Activated naive CD4-positive, alpha-beta T cell treated with anti-CD3 and anti-CD28 coated beads, Interleukin-2, amount 50 U/mL, for 24 hours (primary cell): ENCODE data around the gene SETD1A.
A peak's percentile ranks its signal among the peaks of the same experiment; 100 is the strongest.

Experiments used
- H3K27ac Mint-ChIP-seq: one replicate; pipeline ENCODE4 v1.8.0; 2021; ENCODE audit warnings: mild to moderate bottlenecking, mixed read lengths
- H3K27me3 Mint-ChIP-seq: one replicate; pipeline ENCODE4 v1.8.0; 2021; ENCODE audit warnings: mixed read lengths
- H3K36me3 Mint-ChIP-seq: one replicate; pipeline ENCODE4 v1.8.0; 2021; ENCODE audit warnings: mixed read lengths
- H3K4me1 Mint-ChIP-seq: one replicate; pipeline ENCODE4 v1.8.0; 2021; ENCODE audit warnings: mixed read lengths
- H3K4me3 Mint-ChIP-seq: one replicate; pipeline ENCODE4 v1.8.0; 2021; ENCODE audit warnings: mild to moderate bottlenecking, mixed read lengths
- H3K9me3 Mint-ChIP-seq: one replicate; pipeline ENCODE4 v1.8.0; 2021; ENCODE audit warnings: mixed read lengths

SETD1A gene

GRCh38 chr16:30957456-30958174 is at the start of gene SETD1A:
SETD1A (plus strand) TSS chr16:30957754; CDS start chr16:30958732, 978 bp downstream.
- Mint-ChIP-seq H3K4me3 (peak within 1 kb of the TSS; percentile 97), H3K4me1 (peaks cover 36% of the 10 kb centered on the region), H3K9me3 (no peaks in the 10 kb centered on the region)

DNA sequence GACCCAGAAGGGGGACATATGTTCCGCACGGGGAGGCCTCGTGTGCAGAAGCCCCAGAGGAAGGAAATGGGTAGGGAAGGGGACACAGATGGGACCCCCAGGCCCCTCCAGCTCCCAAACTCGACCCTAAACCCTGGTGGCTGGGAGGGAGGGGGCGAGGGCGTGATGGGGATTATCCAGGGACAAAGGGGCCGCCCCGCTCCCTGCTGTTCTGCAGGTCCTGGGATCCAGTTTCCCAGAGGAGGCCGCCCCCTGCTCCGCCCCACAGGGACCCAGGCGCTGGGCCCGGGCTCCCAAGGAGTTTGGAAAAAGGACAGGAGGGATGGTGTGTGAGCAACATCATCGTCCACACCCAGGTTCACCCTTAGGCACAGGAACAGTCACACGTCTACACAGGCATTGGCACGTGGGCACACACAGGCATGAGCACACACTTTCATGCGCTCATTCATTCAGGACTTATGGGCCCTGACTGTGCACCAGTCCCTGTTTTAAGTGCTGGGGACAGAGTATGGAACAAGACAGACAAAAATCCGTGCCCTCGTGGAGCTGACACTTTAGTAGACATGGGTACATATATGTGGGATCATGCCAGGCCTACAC is 47.0 kb upstream of the SETD1A start:
- H3K36me3 Mint-ChIP-seq: no peaks in the 10 kb centered on the region
- peaks cover 9% of the 10 kb centered on the region for H3K4me1 Mint-ChIP-seq
- no peak overlapping the region for H3K27ac Mint-ChIP-seq
- H3K9me3 Mint-ChIP-seq: no peaks in the 10 kb centered on the region
- H3K27me3 Mint-ChIP-seq: no peaks in the 10 kb centered on the region
- no peak overlapping the region for H3K4me3 Mint-ChIP-seq

More at GRCh38 chr16:30957456-30958174, at the start of gene SETD1A:
- peak within 1 kb of the TSS; percentile 97 for H3K27ac Mint-ChIP-seq
- H3K27me3 Mint-ChIP-seq: no peaks in the 10 kb centered on the region
- peaks cover 12% of the 10 kb centered on the region for H3K36me3 Mint-ChIP-seq

- Mint-ChIP-seq H3K27ac (no peak overlapping the region), H3K36me3 (no peaks in the 10 kb centered on the region), H3K4me1 (peaks cover 2% of the 10 kb centered on the region), H3K27me3 (no peaks in the 10 kb centered on the region), H3K4me3 (no peak overlapping the region), H3K9me3 (no peaks in the 10 kb centered on the region)
Measured at GRCh38 chr16:30912794-30913412, 44.7 kb upstream of the SETD1A start.

GRCh38 chr16:30914830-30915229 is 42.7 kb upstream of the SETD1A start:
- Mint-ChIP-seq H3K4me3 (no peak overlapping the region), H3K27ac (no peak overlapping the region), H3K9me3 (no peaks in the 10 kb centered on the region), H3K36me3 (no peaks in the 10 kb centered on the region), H3K27me3 (no peaks in the 10 kb centered on the region), H3K4me1 (no peaks in the 10 kb centered on the region)

- Mint-ChIP-seq H3K4me3 (no peak overlapping the region), H3K27me3 (no peaks in the 10 kb centered on the region), H3K27ac (no peak overlapping the region), H3K4me1 (no peaks in the 10 kb centered on the region), H3K36me3 (no peaks in the 10 kb centered on the region), H3K9me3 (no peaks in the 10 kb centered on the region)
Measured at GRCh38 chr16:30918614-30919013, 38.9 kb upstream of the SETD1A start.

DNA sequence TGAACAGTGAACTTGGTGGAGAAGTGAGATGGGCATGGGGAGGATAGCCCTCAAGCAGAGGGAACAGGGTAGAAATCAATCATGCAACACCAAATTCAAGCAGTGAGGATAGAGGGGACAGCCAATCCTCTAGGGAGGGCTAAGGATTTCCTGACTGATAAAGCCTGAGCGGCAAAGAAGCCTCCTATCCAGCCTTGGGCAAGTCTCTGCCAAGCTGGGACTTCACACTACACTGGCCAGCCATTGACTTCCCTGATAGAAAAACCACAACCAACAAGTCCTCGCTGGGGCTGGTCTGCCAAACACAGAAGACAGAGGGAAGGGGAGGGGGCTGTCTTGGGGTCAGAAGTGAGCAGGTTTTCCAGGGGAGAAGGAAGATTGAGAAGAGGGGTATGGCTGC is 36.7 kb upstream of the SETD1A start:
- no peaks in the 10 kb centered on the region for H3K27me3 Mint-ChIP-seq
- H3K9me3 Mint-ChIP-seq: no peaks in the 10 kb centered on the region
- H3K36me3 Mint-ChIP-seq: no peaks in the 10 kb centered on the region
- no peak overlapping the region for H3K27ac Mint-ChIP-seq
- peak overlapping the region; percentile 99 for H3K4me3 Mint-ChIP-seq
- H3K4me1 Mint-ChIP-seq: peaks cover 9% of the 10 kb centered on the region

DNA sequence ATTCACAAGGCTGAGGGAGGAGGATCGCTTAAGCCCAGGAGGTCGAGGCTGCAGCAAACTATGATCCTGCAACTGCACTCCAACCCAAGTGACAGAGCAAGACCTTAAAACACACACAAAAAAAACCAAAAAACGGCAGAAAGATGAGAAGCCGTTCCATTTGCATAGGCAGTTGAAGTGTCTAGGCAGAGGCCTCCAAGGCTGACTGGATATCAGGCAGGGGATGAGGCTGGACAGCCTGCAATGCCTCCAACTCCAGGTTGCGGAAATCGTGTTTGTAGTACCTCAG is 36.2 kb upstream of the SETD1A start:
- Mint-ChIP-seq H3K4me1 (peaks cover 9% of the 10 kb centered on the region), H3K27ac (no peak overlapping the region), H3K9me3 (no peaks in the 10 kb centered on the region), H3K36me3 (no peaks in the 10 kb centered on the region), H3K4me3 (peak overlapping the region; percentile 99), H3K27me3 (no peaks in the 10 kb centered on the region)

DNA sequence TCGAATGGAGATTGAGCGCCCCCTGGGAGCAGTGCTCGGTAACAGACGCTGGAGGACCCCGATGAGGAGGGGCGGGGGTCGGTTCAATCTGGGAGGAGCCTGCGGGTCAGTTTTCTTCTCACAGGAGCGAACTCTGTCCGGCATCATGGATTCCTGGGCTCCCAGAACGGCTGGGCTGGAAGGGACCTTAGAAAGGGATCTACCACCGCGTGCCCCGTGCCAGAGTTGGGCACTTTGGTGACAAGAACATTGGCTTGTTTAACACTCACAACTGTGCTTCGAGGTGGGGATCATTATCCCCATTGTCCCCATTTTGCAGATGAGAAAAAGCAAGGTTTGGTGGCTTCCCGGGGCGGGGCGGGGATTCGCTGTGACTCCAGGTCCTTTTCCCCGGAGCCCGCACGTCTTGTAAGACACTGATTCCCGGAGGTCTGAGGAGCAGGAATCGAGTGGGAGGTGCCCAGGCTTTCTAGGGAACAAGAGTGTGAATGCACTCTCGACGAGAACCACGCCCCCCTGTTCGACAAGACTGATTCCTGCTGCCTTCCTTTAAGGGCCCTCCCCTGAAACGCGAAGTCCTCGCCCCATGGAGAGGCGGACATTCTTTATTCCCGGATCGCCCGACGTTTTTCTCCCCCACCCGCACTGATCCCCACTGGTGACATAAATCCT is 35.7 kb upstream of the SETD1A start:
- H3K4me3 Mint-ChIP-seq: peak overlapping the region; percentile 99
- peak overlapping the region; percentile 100 for H3K27ac Mint-ChIP-seq
- no peaks in the 10 kb centered on the region for H3K9me3 Mint-ChIP-seq
- H3K27me3 Mint-ChIP-seq: no peaks in the 10 kb centered on the region
- no peaks in the 10 kb centered on the region for H3K36me3 Mint-ChIP-seq
- H3K4me1 Mint-ChIP-seq: peaks cover 9% of the 10 kb centered on the region

DNA sequence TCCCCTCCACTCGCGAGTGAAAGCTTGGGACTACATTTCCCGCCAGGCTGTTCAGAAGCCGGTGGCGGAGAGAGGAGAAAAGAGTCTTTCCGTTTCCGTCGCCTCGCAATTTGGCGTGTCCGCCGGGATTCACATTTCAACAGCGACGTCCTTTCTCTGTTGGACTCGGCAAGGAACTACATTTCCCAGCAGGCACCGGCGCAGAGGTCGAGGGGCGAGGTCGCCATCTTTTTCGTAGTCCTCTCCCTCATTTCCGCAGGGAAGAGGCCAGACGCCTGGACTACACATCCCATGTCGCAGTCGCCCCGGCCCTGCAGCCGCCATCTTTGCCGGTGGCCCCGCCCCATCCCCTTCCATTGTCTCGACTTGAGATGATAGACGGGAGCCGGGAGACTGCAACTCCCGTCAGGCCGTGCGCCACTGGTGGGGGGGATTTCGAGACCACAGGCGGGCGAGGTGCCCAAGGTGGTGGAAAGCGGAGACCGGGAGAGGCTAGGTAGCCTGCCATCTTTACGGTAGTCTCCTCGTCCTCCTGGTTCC is 35.1 kb upstream of the SETD1A start:
- H3K36me3 Mint-ChIP-seq: no peaks in the 10 kb centered on the region
- peak overlapping the region; percentile 99 for H3K4me3 Mint-ChIP-seq
- no peaks in the 10 kb centered on the region for H3K9me3 Mint-ChIP-seq
- peak overlapping the region; percentile 100 for H3K27ac Mint-ChIP-seq
- H3K27me3 Mint-ChIP-seq: no peaks in the 10 kb centered on the region
- peaks cover 9% of the 10 kb centered on the region for H3K4me1 Mint-ChIP-seq

- Mint-ChIP-seq H3K36me3 (no peaks in the 10 kb centered on the region), H3K27ac (peak overlapping the region; percentile 100), H3K9me3 (no peaks in the 10 kb centered on the region), H3K27me3 (no peaks in the 10 kb centered on the region), H3K4me3 (peak overlapping the region; percentile 99), H3K4me1 (peaks cover 9% of the 10 kb centered on the region)
Measured at GRCh38 chr16:30922960-30923535, 34.5 kb upstream of the SETD1A start.

DNA sequence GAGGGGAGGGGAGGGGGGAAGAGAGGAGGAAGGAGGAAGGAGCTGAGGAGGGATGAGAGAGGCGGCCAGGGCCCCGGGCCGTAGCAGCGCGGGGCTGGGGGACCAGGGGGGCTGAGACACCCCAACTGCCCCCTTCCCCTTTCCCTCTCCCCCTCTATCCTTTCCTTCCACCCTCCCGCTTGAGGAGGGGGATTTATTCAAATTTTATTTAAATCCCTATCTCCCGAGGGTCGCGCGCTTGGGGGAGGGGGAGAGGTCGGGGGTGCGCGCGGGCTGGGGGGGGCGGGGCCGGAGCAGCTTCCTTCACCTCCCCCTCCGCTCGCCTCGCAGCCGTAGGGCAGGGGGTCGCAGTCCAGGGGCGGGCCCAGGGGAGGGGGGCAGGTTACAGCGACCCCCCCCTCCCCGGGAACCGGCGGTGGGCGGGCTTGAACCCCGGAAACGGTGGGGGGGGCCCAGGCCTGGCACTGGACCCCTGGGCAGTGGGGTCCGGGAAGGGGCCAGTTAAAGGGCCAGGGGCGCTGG is 33.9 kb upstream of the SETD1A start, which contains the start of gene FBXL19:
FBXL19 (plus strand) TSS at position 19 of the 522 bp plus-strand sequence. CDS start 2,183 bp downstream, outside the sequence.
- no peaks in the 10 kb centered on the region for H3K9me3 Mint-ChIP-seq
- H3K4me3 Mint-ChIP-seq: peak within 1 kb of the TSS; percentile 99
- no peaks in the 10 kb centered on the region for H3K27me3 Mint-ChIP-seq
- H3K4me1 Mint-ChIP-seq: peaks cover 9% of the 10 kb centered on the region
- peak within 1 kb of the TSS; percentile 100 for H3K27ac Mint-ChIP-seq
- no peaks in the 10 kb centered on the region for H3K36me3 Mint-ChIP-seq

DNA sequence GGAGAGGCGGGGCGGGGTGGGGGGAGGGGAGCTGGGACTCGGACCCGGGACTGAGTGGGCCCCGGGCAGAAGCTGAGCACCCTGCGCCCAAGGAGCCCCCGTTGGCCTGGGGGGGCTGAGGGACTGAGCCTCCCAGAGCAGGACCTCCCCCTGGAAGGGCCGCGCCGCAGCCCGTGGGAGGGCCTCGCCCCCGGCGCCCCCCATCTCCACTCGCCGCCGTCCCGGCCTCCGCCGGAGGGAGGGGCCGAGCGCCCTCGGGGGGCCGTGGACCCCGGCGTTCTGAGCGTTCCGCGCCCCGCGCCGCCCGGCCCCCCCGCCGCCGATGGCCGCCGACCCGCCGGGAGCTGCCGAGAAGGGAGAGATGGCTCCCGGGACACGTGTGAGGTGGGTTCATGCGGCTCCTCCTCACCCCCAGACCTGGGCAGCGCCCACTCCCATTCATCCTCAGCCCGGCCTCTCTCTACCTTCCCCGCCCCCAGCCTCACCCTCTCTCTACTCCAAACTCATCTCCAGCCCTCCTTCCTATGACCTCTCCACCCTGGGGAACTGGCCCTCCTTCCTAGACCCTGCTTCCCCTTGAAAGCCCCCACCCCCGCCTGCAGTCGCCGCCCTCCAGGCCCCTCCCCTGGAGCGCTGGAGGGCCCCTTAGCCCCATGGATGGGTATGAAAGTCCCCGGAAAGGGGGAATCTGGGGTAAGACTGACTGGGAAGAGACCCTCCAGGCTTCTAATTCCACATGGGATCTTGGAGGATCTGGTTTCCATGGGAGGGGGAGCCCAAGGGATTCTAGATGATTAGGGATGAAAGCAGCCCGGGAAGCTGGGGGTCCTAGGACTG is 33.3 kb upstream of the SETD1A start:
- H3K27ac Mint-ChIP-seq: peak overlapping the region; percentile 36
- no peaks in the 10 kb centered on the region for H3K9me3 Mint-ChIP-seq

DNA sequence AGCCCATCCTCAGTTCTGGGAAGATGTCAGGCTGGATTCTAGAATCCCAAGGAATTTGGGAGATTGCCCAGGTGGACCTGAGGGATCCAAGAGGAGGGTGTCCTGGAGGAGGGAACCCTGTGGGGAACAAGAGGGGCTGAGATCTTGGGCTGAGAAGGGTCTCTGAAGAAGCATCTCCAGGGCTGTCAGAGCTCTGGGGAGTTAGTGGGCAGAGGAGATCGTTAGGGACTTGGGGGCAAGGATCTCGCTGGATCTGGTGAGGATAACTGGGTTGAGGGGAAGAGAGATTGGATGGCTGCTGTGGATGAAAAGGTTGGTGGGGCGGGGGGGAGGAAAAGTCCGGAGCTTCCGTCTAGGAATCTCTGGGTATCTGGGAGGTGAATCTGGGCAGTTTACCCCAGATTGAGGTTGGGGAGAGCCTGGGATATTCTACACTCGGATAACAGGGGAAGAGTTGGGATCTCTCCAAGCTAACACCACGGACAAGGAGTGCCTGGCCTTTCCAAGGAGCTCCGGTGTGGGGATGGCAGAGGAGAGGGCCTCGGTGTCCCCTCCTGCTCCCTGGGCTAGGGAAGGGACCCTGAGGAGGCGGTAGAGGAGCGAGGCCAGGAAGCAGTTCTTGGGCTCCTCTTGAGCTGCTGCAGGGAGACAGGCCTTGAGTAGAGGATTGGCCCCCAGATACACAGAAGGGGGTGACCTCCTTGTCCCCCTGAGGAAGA is 32.5 kb upstream of the SETD1A start:
- Mint-ChIP-seq H3K9me3 (no peaks in the 10 kb centered on the region), H3K4me1 (peaks cover 9% of the 10 kb centered on the region), H3K4me3 (peak overlapping the region; percentile 64), H3K36me3 (no peaks in the 10 kb centered on the region), H3K27me3 (no peaks in the 10 kb centered on the region), H3K27ac (peak overlapping the region; percentile 36)

More for the DNA sequence above, 33.3 kb upstream of the SETD1A start:
- peak overlapping the region; percentile 64 for H3K4me3 Mint-ChIP-seq
- H3K36me3 Mint-ChIP-seq: no peaks in the 10 kb centered on the region
- no peaks in the 10 kb centered on the region for H3K27me3 Mint-ChIP-seq
- H3K4me1 Mint-ChIP-seq: peaks cover 9% of the 10 kb centered on the region

DNA sequence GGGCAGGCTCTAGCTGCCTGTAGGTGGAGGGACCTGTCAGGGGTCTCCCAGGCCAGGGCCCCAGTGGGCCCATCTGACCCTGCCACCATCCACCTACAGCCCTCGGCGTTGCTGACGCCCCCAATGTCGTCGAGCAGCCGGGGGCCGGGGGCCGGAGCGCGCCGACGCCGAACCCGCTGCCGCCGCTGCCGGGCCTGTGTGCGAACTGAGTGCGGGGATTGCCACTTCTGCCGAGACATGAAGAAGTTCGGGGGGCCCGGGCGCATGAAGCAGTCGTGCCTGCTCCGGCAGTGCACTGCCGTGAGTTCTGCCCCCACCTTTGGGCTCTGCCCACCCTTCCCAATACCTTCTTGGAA is 31.9 kb upstream of the SETD1A start:
- no peaks in the 10 kb centered on the region for H3K27me3 Mint-ChIP-seq
- H3K36me3 Mint-ChIP-seq: no peaks in the 10 kb centered on the region
- H3K4me3 Mint-ChIP-seq: peak overlapping the region; percentile 39
- H3K9me3 Mint-ChIP-seq: no peaks in the 10 kb centered on the region
- H3K27ac Mint-ChIP-seq: no peak overlapping the region
- H3K4me1 Mint-ChIP-seq: peaks cover 9% of the 10 kb centered on the region
